ENCODE results near the gene CLASRP. TPM values are rescaled to one million over a fixed set of nuclear protein-coding genes. Genes with fewer than 3 reads are reported as not detected.

CLASRP gene
- total RNA-seq, 1 experiment from 2014 or later, result 79.9 TPM

DNA sequence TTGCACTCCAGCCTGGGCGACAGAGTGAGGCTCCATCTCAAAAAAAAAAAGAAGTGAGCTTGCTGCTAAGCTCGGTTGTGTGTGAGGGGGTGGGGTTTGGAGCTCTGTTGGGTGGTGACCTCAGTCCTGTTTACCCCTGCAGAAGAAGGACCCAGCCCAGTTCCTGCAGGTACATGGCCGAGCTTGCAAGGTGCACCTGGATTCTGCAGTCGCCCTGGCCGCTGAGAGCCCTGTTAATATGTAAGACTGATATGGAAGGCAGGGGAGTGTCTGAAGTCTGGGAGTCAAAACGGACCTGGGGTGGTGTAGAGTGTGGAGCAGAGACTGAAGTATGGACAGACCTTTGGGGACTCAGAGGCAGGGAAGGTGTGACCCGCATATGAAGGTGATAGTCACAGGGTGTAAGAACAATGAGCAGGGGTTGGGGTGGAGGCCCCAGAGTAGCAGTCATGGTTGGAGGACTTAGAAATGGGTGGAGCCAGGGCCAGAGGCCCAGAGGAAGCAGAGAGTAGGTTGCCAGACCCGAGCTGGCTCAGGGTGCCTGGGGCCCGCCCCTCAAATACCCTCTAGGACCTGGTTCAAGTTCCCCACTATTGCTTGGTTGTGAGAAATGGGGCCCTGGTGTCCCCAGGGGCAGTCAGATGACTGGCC lies 13.2 kb downstream of the CLASRP start:
- CTCF ChIA-PET, result interaction anchor here (0.7 to 1.8 kb wide), 2 partner anchors 8 to 73 kb away, joined by 3 to 6 read pairs; no protein-coding TSS in a partner anchor
- TF ChIP-seq ELF1 (IDR thresholded peaks at IDR 0.05; ENCODE audit: borderline replicate concordance, low read depth) (no peak), ZFX (IDR thresholded peaks at IDR 0.05) (no peak), YY1 (IDR thresholded peaks at IDR 0.05; ENCODE audit: extremely low read depth, insufficient replicate concordance, low read depth, low read length) (no peak), EZH2phosphoT487 (IDR thresholded peaks at IDR 0.05; ENCODE audit: borderline replicate concordance) (no peak), TCF7L2 (IDR thresholded peaks at IDR 0.05; ENCODE audit: borderline replicate concordance, extremely low read depth, insufficient read depth, insufficient read length) (no peak), SRF (IDR thresholded peaks at IDR 0.05; ENCODE audit: low read depth) (no peak), FOSL1 (IDR thresholded peaks at IDR 0.05; ENCODE audit: low read depth) (no peak), EGR1 (IDR thresholded peaks at IDR 0.05; ENCODE audit: low read depth) (no peak)
- TF ChIP-seq, protein P1, sequence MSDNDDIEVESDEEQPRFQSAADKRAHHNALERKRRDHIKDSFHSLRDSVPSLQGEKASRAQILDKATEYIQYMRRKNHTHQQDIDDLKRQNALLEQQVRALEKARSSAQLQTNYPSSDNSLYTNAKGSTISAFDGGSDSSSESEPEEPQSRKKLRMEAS (IDR thresholded peaks at IDR 0.05), result no peak
- no peak for ATAC-seq

DNA sequence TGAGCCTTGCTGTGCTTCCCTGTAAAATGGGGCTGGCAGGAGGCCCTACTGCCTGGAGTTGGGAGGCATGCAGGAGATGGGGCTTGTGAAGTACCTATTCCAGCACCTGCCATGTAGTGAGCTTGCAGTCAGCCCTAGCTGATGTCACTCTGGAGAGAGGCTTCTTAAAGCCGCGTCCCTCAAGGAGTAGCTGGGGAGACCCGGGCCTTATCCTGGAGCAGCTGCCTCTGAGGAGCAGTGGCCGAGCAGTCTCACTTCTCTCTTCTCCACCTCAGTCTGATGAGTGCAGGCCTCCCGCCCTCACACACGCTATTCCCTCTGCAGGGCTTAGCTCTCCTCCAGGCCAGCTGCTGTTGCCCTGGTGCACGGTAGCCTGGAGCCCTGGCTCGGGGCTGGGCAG lies 18.0 kb downstream of the CLASRP start:
- Histone ChIP-seq H3K4me3 (replicated peaks in 1 of 2; ENCODE audit: low read depth in 1 of 2, low read length in 2 of 2) (no peak overlapping the region), H3K36me3 (ENCODE audit: control insufficient read depth in 1 of 2, insufficient read depth in 2 of 2, low read length in 2 of 2) (peaks cover 38 to 52% of the 10 kb centered on the region in 2 experiments; a peak in 3 of 4 replicates), H3K9me3 (ENCODE audit: control insufficient read depth in 1 of 2, insufficient read depth in 1 of 2, low read depth in 1 of 2, low read length in 2 of 2) (no peaks in the 10 kb centered on the region), H3K9ac (ENCODE audit: low read length) (no peak overlapping the region), H3K4me1 (ENCODE audit: control insufficient read depth in 1 of 2, insufficient read depth in 2 of 2, low read length in 2 of 2) (no peaks in the 10 kb centered on the region), H4K20me1 (ENCODE audit: insufficient read depth) (peaks cover 3% of the 10 kb centered on the region; the same call in 1 of the 2 replicates), H2AFZ (ENCODE audit: low read depth, low read length, poor library complexity, severe bottlenecking) (no peak overlapping the region), H3K9me2 (ENCODE audit: insufficient read depth) (no peaks in the 10 kb centered on the region), H3K4me2 (ENCODE audit: low read length) (no peak overlapping the region), H3K79me2 (ENCODE audit: insufficient read depth, low read length) (peaks cover 37% of the 10 kb centered on the region), H3K27ac (ENCODE audit: low read depth, low read length) (no peak overlapping the region), H3K27me3 (ENCODE audit: insufficient read depth, low read length) (no peaks in the 10 kb centered on the region)
- DNase-seq (ENCODE audit: low read depth, low spot score) (no peak), ATAC-seq (no peak)
- POLR2A ChIA-PET, result no interaction called here
- CTCF ChIA-PET, result no interaction called here
- intact Hi-C loops (cut with micrococcal nuclease), result loop anchor here (5.0 kb wide), 1 partner anchor 155 kb away; no protein-coding TSS in a partner anchor
- RAD21 ChIA-PET (ENCODE audit: low non-redundant PET in 1 of 2, low total read pairs in 2 of 2, uncharacterized antibody in 2 of 2, unreplicated experiment in 2 of 2), result no interaction called here
- BruUV-seq (replicated peaks), result no TSS peak
- TF ChIP-seq FOSL1 (IDR thresholded peaks at IDR 0.05; ENCODE audit: low read depth) (no peak), SIN3A (IDR thresholded peaks at IDR 0.05; ENCODE audit: low read depth) (no peak), JUND (IDR thresholded peaks at IDR 0.05) (no peak), TCF7L2 (IDR thresholded peaks at IDR 0.05; ENCODE audit: borderline replicate concordance, extremely low read depth, insufficient read depth, insufficient read length) (no peak), CEBPB (IDR thresholded peaks at IDR 0.05; ENCODE audit: low read depth) (no peak), SP1 (IDR thresholded peaks at IDR 0.05; ENCODE audit: low read depth) (no peak), ZNF274 (IDR thresholded peaks at IDR 0.05; ENCODE audit: low read depth, low read length) (no peak), SRF (IDR thresholded peaks at IDR 0.05; ENCODE audit: low read depth) (no peak), POLR2AphosphoS5 (IDR thresholded peaks at IDR 0.05; ENCODE audit: low read depth, low read length) (no peak), POLR2A (IDR thresholded peaks at IDR 0.05; ENCODE audit: borderline replicate concordance, extremely low read depth, insufficient read depth, insufficient read length) (no peak), ZFX (IDR thresholded peaks at IDR 0.05) (no peak), CBX3 (IDR thresholded peaks at IDR 0.05; ENCODE audit: low read depth) (no peak)
- TF ChIP-seq, protein P2, sequence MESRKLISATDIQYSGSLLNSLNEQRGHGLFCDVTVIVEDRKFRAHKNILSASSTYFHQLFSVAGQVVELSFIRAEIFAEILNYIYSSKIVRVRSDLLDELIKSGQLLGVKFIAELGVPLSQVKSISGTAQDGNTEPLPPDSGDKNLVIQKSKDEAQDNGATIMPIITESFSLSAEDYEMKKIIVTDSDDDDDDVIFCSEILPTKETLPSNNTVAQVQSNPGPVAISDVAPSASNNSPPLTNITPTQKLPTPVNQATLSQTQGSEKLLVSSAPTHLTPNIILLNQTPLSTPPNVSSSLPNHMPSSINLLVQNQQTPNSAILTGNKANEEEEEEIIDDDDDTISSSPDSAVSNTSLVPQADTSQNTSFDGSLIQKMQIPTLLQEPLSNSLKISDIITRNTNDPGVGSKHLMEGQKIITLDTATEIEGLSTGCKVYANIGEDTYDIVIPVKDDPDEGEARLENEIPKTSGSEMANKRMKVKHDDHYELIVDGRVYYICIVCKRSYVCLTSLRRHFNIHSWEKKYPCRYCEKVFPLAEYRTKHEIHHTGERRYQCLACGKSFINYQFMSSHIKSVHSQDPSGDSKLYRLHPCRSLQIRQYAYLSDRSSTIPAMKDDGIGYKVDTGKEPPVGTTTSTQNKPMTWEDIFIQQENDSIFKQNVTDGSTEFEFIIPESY (IDR thresholded peaks at IDR 0.05; ENCODE audit: extremely low read depth, insufficient replicate concordance, low read length), result no peak

More for the DNA sequence above, 13.2 kb downstream of the CLASRP start:
- Histone ChIP-seq H3K4me3 (replicated peaks in 1 of 2; ENCODE audit: low read depth in 1 of 2, low read length in 2 of 2) (no peak overlapping the region), H3K27me3 (ENCODE audit: insufficient read depth, low read length) (no peaks in the 10 kb centered on the region), H3K36me3 (ENCODE audit: control insufficient read depth in 1 of 2, insufficient read depth in 2 of 2, low read length in 2 of 2) (peaks cover 15 to 22% of the 10 kb centered on the region in 2 experiments), H3K79me2 (ENCODE audit: insufficient read depth, low read length) (peaks cover 70% of the 10 kb centered on the region), H4K20me1 (ENCODE audit: insufficient read depth) (peaks cover 3% of the 10 kb centered on the region; the same call in 1 of the 2 replicates), H3K4me1 (ENCODE audit: control insufficient read depth in 1 of 2, insufficient read depth in 2 of 2, low read length in 2 of 2) (peaks cover 7 to 27% of the 10 kb centered on the region in 2 experiments), H3K9me2 (ENCODE audit: insufficient read depth) (no peaks in the 10 kb centered on the region), H3K9ac (ENCODE audit: low read length) (no peak overlapping the region), H3K27ac (ENCODE audit: low read depth, low read length) (no peak overlapping the region), H3K9me3 (ENCODE audit: control insufficient read depth in 1 of 2, insufficient read depth in 1 of 2, low read depth in 1 of 2, low read length in 2 of 2) (no peaks in the 10 kb centered on the region), H2AFZ (ENCODE audit: low read depth, low read length, poor library complexity, severe bottlenecking) (no peak overlapping the region), H3K4me2 (ENCODE audit: low read length) (no peak overlapping the region)
- no peak for DNase-seq (ENCODE audit: low read depth, low spot score)
- POLR2A ChIA-PET, result no interaction called here
- no TSS peak for BruUV-seq (replicated peaks)
- RAD21 ChIA-PET (ENCODE audit: low non-redundant PET in 1 of 2, low total read pairs in 2 of 2, uncharacterized antibody in 2 of 2, unreplicated experiment in 2 of 2), result no interaction called here
- intact Hi-C loops (cut with micrococcal nuclease), result no loop called here

All from HCT116 (cell line).